Activated gamma-delta T cell treated with Interleukin-2 at 50 U/mL for 16 hours (primary cell): Measurements from ENCODE around the gene DMTF1.
"Not testable (repeated sequence)": the region's sequence is repeated elsewhere in the genome, so short reads cannot be mapped to it uniquely, and the experiment has no call there.

Experiments used
- DNase-seq: peaks from one replicate; pipeline ENCODE4 v3.0.0-alpha.2; 2020

The DMTF1 gene

GRCh38 chr7:87199700-87200450, 47.6 kb downstream of the DMTF1 start:
- no peak for DNase-seq

- no peak for DNase-seq
Observed at GRCh38 chr7:87202208-87202607, 50.0 kb downstream of the DMTF1 start.

DNA sequence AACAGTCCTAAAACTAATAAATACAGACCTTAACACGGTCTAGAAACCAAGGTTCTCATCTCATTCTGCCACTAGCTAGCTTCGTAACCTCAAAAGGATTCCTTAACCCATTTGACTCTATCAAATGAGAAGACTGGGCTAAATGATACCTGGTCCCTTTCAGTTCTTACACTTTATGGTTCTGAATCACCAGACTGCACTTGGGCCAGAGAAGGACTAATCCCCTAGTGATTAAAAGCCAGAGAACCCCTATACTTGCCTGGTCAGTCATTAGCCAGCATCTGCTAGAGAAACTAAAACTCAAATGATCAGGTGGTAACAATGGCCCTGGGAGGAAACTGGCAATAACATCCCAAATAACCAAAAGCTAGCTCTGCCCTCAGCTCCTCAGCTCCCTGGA, 50.5 kb downstream of the DMTF1 start:
- DNase-seq = no peak

DNA sequence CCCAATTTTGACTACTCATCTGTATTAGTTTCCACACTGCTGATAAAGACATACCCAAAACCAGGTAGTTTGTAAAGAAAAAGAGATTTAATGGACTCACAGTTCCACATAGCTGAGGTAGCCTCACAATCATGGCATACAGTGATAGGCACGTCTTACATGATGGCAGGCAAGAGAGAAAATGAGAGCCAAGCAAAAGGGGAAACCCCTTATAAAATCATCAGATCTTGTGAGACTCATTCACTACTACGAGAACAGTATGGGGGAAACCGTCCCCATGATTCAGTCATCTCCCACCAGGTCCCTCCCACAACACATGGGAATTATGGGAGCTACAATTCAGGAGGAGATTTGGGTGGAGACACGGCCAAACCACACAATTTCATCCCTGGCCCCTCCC, 51.7 kb downstream of the DMTF1 start:
- DNase-seq = not testable (repeated sequence)

- DNase-seq = no peak
Observed at GRCh38 chr7:87204933-87205332, 52.7 kb downstream of the DMTF1 start.

DNA sequence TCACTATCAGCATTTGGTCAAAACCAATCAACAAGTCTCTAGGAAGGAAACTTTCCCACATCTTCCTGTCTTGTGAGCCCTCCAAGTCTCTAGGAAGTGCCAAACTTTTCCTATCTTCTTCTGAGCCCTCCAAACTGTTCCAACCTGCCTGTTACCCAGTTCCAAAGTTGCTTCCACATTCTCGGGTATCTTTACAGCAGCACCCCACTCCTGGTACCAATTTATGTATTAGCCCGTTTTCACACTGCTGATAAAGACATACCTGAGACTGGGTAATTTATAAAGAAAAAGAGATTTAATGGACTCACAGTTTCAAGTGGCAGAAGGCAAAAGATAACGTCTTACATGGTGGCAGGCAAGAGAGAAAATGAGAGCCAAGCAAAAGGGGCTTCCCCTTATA, 53.4 kb downstream of the DMTF1 start:
- not testable (repeated sequence) for DNase-seq

DNA sequence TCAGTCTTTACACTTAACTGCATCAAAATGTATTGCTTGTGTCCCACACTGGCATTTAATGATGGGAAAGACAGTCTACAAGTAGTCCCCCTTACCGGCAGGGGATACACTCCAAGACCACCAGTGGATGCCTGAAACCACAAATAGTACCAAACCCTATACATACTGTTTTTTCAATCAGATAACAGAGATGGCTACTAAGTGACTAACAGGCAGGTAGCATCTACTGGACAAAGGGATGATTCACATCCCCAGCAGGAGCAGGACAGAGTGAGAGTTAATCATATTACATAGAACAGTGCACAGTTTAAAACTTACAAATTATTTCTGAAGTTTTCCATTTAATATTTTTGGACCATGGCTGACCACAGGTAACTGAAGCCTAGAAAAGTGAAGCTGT, 54.1 kb downstream of the DMTF1 start:
- DNase-seq = no peak

DNA sequence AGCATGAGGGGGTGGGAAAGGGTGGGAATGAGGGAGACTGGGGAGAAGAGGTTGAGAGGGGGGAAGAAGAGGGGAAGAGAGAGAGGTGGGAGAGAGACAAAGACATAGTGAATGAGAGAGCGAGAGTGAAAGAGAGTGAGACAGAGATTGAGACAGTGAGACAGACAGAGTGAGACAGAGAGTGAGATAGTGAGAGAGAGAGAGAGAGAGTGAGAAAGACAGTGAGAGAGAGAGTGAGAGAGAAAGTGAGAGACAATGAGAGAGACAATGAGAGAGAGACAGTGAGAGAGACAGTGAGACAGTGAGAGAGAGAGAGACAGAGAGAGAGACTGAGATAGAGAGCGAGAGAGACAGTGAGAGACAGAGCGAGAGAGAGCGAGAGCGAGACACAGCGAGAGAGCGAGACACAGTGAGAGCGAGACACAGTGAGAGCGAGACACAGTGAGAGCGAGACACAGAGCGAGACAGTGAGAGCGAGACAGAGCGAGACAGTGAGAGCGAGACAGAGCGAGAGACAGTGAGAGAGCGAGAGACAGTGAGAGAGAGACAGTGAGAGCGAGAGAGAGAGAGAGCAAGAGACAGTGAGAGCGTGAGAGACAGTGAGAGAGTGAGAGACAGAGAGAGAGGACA, 57.2 kb downstream of the DMTF1 start:
- no peak for DNase-seq

DNA sequence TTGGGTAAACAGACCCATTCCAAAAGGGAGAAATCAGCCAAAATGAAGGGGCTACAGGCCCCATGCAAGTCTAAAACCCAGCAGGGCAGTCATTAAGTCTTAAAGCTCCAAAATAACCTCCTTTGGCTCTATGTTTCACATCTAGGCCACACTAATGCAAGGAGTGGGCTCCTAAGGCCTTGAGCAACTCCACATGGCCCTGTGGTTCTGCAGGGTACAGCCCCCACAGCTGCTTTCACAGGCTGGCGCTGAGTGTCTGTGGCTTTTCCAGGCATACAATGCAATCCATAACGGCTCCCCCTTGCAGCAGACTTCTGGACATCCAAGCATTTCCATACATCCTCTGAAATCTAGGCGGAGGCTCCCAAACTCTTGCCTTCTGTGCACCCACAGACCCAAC, 58.3 kb downstream of the DMTF1 start:
- no peak for DNase-seq

DNA sequence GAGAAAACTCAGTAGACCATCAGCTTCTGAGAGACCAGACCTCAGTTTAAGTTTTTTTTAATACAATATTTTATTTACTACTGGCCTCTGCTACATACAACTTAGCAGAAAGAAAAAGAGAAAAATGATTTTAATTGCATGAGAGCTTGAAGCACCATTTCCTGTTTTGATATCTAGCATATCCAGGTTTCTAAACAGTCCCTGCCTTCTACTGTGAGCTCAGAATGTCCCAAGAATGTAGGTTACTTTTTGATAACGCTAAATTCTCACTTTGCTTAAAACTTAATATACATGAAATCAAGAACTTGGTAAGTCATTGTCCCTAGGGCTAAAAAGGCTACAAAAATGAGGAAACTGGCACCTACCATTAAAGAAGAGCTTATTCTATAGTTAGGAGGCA, 60.2 kb downstream of the DMTF1 start:
- no peak for DNase-seq

DNA sequence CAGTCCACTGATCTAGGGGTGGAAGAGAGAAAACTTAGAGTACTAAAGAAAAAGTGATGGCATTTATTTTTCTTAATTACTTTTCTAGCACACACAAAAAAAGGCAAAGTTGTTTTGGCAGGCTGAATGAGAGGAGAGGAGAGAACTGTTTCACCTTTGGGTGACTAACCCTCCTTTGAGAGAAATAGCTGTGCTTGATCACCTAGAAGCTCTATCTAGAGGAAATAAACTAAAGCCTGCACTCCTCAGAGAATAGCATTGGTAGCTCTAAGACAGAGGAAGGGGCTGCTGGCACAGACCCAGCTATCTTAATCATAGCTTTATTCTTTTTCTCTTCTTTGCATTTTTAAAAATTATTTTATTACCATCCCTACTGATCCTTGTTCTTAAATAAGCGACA, 61.0 kb downstream of the DMTF1 start:
- DNase-seq = no peak

- no peak for DNase-seq
Observed at GRCh38 chr7:87213811-87214210, 61.6 kb downstream of the DMTF1 start.

DNA sequence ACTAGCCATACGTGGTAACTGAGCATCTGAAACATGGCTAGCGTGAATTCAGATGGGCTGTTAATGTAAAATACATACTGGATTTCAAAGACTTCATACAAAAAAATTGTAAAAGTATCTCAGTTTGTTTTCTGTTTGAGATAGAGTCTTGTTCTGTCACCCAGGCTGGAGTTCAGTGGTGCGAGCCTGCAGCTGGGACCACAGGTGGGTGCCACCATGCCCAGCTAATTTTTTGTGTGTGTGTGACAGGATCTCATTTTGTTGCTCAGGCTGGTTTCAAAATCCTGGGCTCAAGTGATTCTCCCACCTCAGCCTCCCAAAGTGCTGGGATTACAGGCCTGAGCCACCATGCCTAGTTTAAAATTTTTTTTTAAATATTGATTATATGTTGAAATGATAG, 62.8 kb downstream of the DMTF1 start:
- DNase-seq = no peak

- DNase-seq = no peak
Observed at GRCh38 chr7:87216701-87217508, 64.7 kb downstream of the DMTF1 start.

- no peak for DNase-seq
Observed at GRCh38 chr7:87217983-87218653, 65.9 kb downstream of the DMTF1 start.

DNA sequence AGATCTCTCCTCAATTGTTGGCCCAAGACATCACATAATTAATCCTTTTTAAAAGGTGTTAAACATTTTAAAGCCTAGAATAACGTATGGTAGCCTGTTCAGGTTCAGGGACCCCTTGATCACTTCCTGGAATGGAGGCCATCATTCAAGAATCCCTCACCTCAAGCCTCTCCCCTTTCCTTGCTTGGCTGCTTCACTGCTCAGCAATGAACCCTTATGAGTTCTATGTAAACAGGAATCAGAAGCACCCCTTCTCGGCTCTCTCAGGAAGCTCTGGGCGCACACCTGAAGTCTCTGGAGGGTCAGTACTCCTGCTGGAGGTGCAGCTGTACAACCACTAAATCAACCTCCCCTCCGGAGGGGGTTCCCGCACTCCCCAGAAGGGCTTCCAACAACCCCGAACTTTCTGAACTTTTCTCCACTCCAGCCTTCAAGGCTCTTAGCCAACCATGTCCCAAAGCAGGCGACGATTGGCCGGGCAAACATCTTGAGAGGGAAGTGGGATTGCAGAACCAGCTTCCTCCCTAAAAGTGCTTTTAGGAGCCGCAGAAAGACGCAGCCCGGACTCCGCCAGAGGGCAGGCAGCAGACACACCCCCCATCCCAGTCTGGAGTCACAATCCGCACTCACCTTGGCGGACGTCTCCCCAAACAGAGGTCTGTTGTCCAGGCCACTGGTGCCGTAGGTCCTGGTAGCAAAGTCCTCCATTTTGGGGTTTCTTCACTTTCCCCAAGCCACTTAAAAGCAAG, 66.7 kb downstream of the DMTF1 start:
- DNase-seq = peak; percentile 14

- peak; percentile 78 for DNase-seq
Observed at GRCh38 chr7:87219545-87220025, 67.3 kb downstream of the DMTF1 start, which contains the start of gene TMEM243. TSS of gene TMEM243 (minus strand) at chr7:87219732. CDS start at chr7:87219503, 229 bp downstream.

DNA sequence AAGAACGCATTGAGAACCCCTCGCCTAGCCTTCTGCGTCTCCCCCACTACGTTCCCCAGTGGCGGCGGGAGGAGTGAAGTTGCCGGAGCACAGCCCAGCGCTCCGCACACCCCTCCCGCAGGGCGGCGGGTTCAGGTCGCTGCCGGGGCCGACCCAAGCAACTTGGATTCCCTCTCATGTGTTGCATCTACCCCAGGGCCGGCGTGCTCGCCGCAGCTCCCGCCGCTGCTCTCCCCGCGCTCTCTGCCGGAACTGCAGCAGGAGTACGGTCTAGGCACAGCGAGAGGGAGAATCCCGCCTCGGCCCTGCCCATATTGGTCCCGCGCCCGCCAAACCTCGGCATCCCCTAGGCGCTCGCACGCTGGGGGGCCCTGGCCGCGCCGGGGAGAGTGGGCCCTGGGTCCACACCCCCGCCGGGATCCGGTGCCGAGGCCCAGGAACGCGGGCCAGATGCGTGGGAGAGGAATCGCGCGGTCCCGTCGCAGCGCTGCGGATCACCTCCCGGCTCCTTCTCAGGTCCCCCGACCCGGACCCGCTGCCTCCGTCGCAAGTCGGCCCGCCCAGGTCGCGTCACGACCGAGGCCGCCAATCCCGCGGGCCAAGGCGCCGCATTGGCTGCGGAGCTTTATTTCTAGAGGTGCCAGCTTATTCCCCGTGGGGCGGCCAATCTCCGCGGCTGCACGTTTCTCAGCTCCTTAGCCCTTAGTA, 67.9 kb downstream of the DMTF1 start:
- peak; percentile 73 for DNase-seq

DNA sequence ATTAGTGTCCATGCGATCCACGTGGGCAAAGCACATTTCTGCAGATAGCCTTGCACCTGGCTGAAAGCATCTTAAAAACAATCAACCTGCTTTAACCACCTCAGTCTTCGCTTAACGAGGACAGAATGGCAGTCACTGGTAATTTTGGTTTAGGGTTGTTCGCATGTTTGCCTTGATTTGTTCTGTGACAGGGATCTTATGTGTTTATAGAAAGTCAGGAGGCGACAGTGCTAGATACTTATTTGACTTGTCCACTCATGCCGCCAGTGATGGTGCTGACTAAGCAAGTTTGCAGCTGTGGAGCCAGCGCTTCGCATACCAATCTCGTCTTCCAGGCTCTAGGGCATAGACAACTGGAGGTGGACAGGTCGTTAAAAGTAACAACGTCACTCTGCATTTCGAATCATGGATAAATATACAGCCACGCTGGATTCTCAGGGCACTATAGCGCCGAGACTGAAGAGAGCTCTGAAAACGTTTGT, 68.5 kb downstream of the DMTF1 start:
- DNase-seq = no peak

- DNase-seq = no peak
Observed at GRCh38 chr7:87223666-87224065, 71.4 kb downstream of the DMTF1 start.

- DNase-seq = no peak
Observed at GRCh38 chr7:87225696-87226095, 73.4 kb downstream of the DMTF1 start.
